A549 (cell line): ENCODE measurements around the gene LRRC75B. TPM values are rescaled to one million over a fixed set of nuclear protein-coding genes. Genes with fewer than 3 reads are reported as not detected.

Experiments used
- ATAC-seq, 2 experiments: fragments of 200-7000 bp in 1 of 2; fragments of >200 bp in 1 of 2; cut with Nextera tagmentation in 1 of 2; cut with Tn5 transposase in 1 of 2; 3 replicates each; pipeline versions ENCODE4 v1.8.0 to v1.9.1; 2018 to 2020; ENCODE audit warnings: mild to moderate bottlenecking in 1 of 2, moderate library complexity in 1 of 2
- CTCF ChIA-PET: fragments of 300-600 bp; sonication (Branson Sonifier 250); formaldehyde crosslinking; extraction: SDS; loops from one replicate; lab custom pipeline; 2021; ENCODE audit warnings: antibody characterized with exemption, inconsistent platforms; lab: Yijun Ruan, JAX
- POLR2A ChIA-PET: fragments of 350-600 bp; formaldehyde crosslinking; extraction: SDS; loops from one replicate; lab custom pipeline; 2021; ENCODE audit warnings: antibody characterized with exemption, inconsistent platforms; lab: Yijun Ruan, JAX
- DNase-seq, 2 experiments: peaks; one replicate each; pipeline versions ENCODE4 v3.0.0 to v3.0.0-alpha.2; 2011 to 2016; ENCODE audit warnings: low read depth in 1 of 2, low spot score in 1 of 2
- FAIRE-seq: peaks from 2 replicates; lab custom pipeline; 2011; peaks lifted over from hg19 to GRCh38; lab: Jason Lieb, UNC
- H3K27ac ChIP-seq, 2 experiments: fragments of >200 bp; sonication (Bioruptor Twin); formaldehyde crosslinking; 3 replicates each; pipeline ENCODE4 v1.5.1; 2016 to 2017
- H3K4me1 ChIP-seq: fragments of >200 bp; sonication (Bioruptor Twin); formaldehyde crosslinking; 3 replicates; pipeline ENCODE4 v1.6.1; 2016
- H3K4me2 ChIP-seq: fragments of >200 bp; sonication (Bioruptor Twin); formaldehyde crosslinking; 3 replicates; pipeline ENCODE4 v1.6.1; 2016
- H3K4me3 ChIP-seq: fragments of >200 bp; sonication (Bioruptor Twin); formaldehyde crosslinking; 3 replicates; pipeline ENCODE4 v1.5.1; 2016
- H3K9me3 ChIP-seq: fragments of >200 bp; sonication (Bioruptor Twin); formaldehyde crosslinking; 3 replicates; pipeline ENCODE4 v1.6.1; 2016
- CBX2 ChIP-seq: fragments of 200-600 bp; sonication (generic); IDR thresholded peaks from 2 replicates; pipeline ENCODE4 v1.6.1; 2016; ENCODE audit warnings: low read depth, mild to moderate bottlenecking, borderline replicate concordance
- CHD4 ChIP-seq: fragments of 200-600 bp; sonication (generic); IDR thresholded peaks from 2 replicates; pipeline ENCODE4 v1.6.1; 2016; ENCODE audit warnings: antibody characterized with exemption, mild to moderate bottlenecking, borderline replicate concordance
- FOSL2 ChIP-seq, 2 experiments: fragments of 450-650 bp in 1 of 2; fragments of >200 bp in 1 of 2; sonication (Bioruptor Twin) in 1 of 2; formaldehyde crosslinking; IDR thresholded peaks; 2 replicates each; pipeline versions ENCODE4 v1.5.0 to v1.6.1; 2016 to 2020; ENCODE audit warnings: mild to moderate bottlenecking in 1 of 2, moderate library complexity in 1 of 2
- GATA3 ChIP-seq: IDR thresholded peaks from 2 replicates; pipeline ENCODE4 v1.6.1; 2012; ENCODE audit warnings: borderline replicate concordance
- HDAC2 ChIP-seq: fragments of 200-600 bp; sonication (generic); IDR thresholded peaks from 2 replicates; pipeline ENCODE4 v1.6.1; 2016
- HEYL ChIP-seq: fragments of 250-450 bp; sonication (Bioruptor Pico); IDR thresholded peaks from 2 replicates; pipeline ENCODE4 v1.8.0; 2021; ENCODE audit warnings: mild to moderate bottlenecking, moderate library complexity
- HOXA7 ChIP-seq: fragments of 250-450 bp; sonication (Bioruptor Pico); IDR thresholded peaks from 2 replicates; pipeline ENCODE4 v1.5.0; 2020; ENCODE audit warnings: mild to moderate bottlenecking, moderate library complexity
- JUN ChIP-seq, 2 experiments: fragments of >200 bp; sonication (Bioruptor Twin); formaldehyde crosslinking; IDR thresholded peaks; 2 replicates in 1 of 2; 3 replicates in 1 of 2; pipeline ENCODE4 v1.6.1; 2016 to 2017
- MYC ChIP-seq: IDR thresholded peaks from 2 replicates; pipeline ENCODE4 v1.6.1; 2012; ENCODE audit warnings: mild to moderate bottlenecking, inconsistent platforms, low read length, improper control_type of control experiment, borderline replicate concordance
- NFE2L2 ChIP-seq: fragments of 150-350 bp; conservative IDR thresholded peaks from 2 replicates; pipeline ENCODE4 v1.6.1; 2014; ENCODE audit warnings: low read length
- NR3C1 ChIP-seq: fragments of >200 bp; sonication (Bioruptor Twin); formaldehyde crosslinking; IDR thresholded peaks from 3 replicates; pipeline ENCODE4 v1.6.1; 2017
- RARB ChIP-seq: fragments of 250-450 bp; sonication (Bioruptor Pico); IDR thresholded peaks from 2 replicates; pipeline ENCODE4 v1.8.0; 2021; ENCODE audit warnings: mild to moderate bottlenecking, moderate library complexity
- RNF2 ChIP-seq: fragments of 200-600 bp; sonication (generic); IDR thresholded peaks from 2 replicates; pipeline ENCODE4 v1.6.1; 2016; ENCODE audit warnings: low read depth, mild to moderate bottlenecking, antibody characterized with exemption, moderate library complexity, borderline replicate concordance
- TFCP2L1 ChIP-seq: fragments of 250-450 bp; sonication (Bioruptor Pico); IDR thresholded peaks from 2 replicates; pipeline ENCODE4 v1.5.0; 2021; ENCODE audit warnings: mild to moderate bottlenecking
- TP53 ChIP-seq: fragments of 250-450 bp; sonication (Bioruptor Pico); IDR thresholded peaks from 2 replicates; pipeline ENCODE4 v1.5.0; 2021; ENCODE audit warnings: mild to moderate bottlenecking, moderate library complexity
- ZC3H11A ChIP-seq: fragments of 450-650 bp; IDR thresholded peaks from 2 replicates; pipeline ENCODE4 v1.6.1; 2014; ENCODE audit warnings: antibody characterized with exemption, mild to moderate bottlenecking
- ZFP36 ChIP-seq: fragments of 450-650 bp; IDR thresholded peaks from 2 replicates; pipeline ENCODE4 v1.6.1; 2014; ENCODE audit warnings: borderline replicate concordance; ENCODE audit not compliant: partially characterized antibody
- ZSCAN20 ChIP-seq: fragments of 250-450 bp; sonication (Bioruptor Pico); IDR thresholded peaks from 2 replicates; pipeline ENCODE4 v1.8.0; 2022; ENCODE audit warnings: mild to moderate bottlenecking, moderate library complexity
- WGBS: methylation state at CpG from one replicate; pipeline ENCODE4 v1.1.6; 2017; ENCODE audit errors: missing lambda C conversion rate; 5-methylcytosine and 5-hydroxymethylcytosine counted together
- polyA plus RNA-seq, 4 experiments: library from polyadenylated mRNA; depleted of rRNA in 3 of 4; stranded (reverse); fragments of >200 nt; fragmentation: RNase III in 1 of 4; extraction: RNeasy Plus Mini Kit Qiagen cat#74134 plus additional on column Dnase treatment in 1 of 4; gene quantifications; 2 replicates in 3 of 4; 3 replicates in 1 of 4; pipeline ENCODE4 v1.2.3, GENCODE V29; 2011 to 2017
- TF ChIP-seq, protein P1 (sequence below): fragments of >200 bp; sonication (Bioruptor Twin); formaldehyde crosslinking; IDR thresholded peaks from 2 replicates; pipeline ENCODE4 v1.6.1; 2016
- TF ChIP-seq, protein P2 (sequence below): fragments of 200-600 bp; sonication (generic); IDR thresholded peaks from 2 replicates; pipeline ENCODE4 v1.6.1; 2016; ENCODE audit warnings: antibody characterized with exemption, mild to moderate bottlenecking, moderate library complexity
- TF ChIP-seq, protein P3 (sequence below): IDR thresholded peaks from 2 replicates; pipeline ENCODE4 v1.6.1; 2012; ENCODE audit warnings: low read depth, borderline replicate concordance

LRRC75B gene
- polyA plus RNA-seq, 2 of the 4 experiments (the other 2 are of a cell fraction), result 5.3 to 8.3 TPM

DNA sequence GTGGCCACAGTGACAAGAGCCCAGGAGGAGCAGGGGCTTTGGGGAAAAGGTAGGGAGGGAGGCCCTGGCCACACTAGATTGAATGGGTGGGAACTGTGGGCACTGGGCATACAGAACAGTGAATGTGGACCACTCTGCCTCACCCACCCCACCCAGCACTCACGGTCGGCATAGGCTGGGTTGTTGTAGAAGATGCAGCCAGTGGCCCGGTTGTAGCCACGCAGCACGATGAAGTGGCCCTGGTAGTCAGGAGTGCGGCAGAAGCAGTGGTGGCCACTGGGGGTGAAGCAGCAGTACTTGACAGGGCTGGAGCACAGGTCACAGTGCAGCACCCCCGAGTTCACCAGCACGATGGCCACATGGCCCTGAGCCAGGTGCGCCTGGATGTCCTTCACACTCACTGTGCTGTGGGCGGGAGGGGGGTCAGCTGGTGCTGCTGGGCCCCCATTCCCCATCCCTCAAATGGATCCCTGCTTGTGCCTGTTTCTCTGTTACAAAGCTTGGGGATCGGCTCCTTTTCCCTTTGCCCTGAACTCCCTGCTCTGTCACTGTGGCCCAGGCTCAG lies 49.1 kb downstream of the LRRC75B start:
- DNase-seq (no peak), FAIRE-seq (no peak), ATAC-seq (no peak)
- CTCF ChIA-PET, result interaction anchor here (0.8 to 1.2 kb wide), 2 partner anchors 17 to 21 kb away, joined by 3 read pairs; no protein-coding TSS in a partner anchor
- peaks cover 10% of the 10 kb centered on the region; the same call in 1 of the 3 replicates for H3K4me1 ChIP-seq
- H3K4me2 ChIP-seq, result no peak overlapping the region
- 94% methylated on average over 9 of the region's 11 CpGs for WGBS
- POLR2A ChIA-PET, result no interaction called here
- no peak overlapping the region for H3K27ac ChIP-seq
- H3K4me3 ChIP-seq, result no peak overlapping the region
- H3K9me3 ChIP-seq, result no peaks in the 10 kb centered on the region
- no peak for TF ChIP-seq NR3C1
- no peak for TF ChIP-seq JUN (IDR thresholded peaks at IDR 0.05)
- TF ChIP-seq FOSL2 (IDR thresholded peaks at IDR 0.05), result no peak
- no peak for TF ChIP-seq FOSL2 (CRISPR knock-in tag; IDR thresholded peaks at IDR 0.05)
- TF ChIP-seq, protein P1, sequence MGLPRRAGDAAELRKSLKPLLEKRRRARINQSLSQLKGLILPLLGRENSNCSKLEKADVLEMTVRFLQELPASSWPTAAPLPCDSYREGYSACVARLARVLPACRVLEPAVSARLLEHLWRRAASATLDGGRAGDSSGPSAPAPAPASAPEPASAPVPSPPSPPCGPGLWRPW, result no peak
- TF ChIP-seq HEYL (CRISPR knock-in tag), result no peak
- TF ChIP-seq HOXA7 (CRISPR knock-in tag), result no peak
- no peak for TF ChIP-seq ZC3H11A
- TF ChIP-seq TP53 (CRISPR knock-in tag), result no peak
- no peak for TF ChIP-seq ZSCAN20 (CRISPR knock-in tag)

DNA sequence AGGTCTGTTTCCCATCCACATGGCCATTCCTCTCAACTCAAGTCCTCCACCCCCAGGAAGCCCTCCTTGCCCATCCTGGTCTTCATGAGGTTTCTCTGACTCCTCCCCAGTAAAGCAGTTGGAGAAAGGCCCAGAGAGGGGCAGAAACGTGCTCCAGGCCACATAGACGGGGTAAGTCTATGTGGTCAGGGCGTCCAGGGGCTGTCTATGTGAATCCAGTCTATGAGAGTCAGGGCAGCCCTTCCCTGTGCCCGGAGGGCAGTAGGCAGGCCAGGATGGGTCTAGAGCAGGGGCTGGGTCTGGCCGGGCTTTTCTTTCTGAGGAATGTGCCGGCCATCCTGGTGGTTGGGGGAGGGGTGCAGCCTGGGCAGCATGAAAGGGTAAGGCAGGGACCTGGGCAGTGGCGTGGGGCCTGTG lies 49.7 kb downstream of the LRRC75B start:
- Histone ChIP-seq H3K27ac (no peak overlapping the region), H3K4me3 (no peak overlapping the region), H3K9me3 (no peaks in the 10 kb centered on the region), H3K4me2 (no peak overlapping the region), H3K4me1 (peaks cover 10% of the 10 kb centered on the region; the same call in 1 of the 3 replicates)
- 73% methylated on average over 4 of the region's 7 CpGs for WGBS
- no peak for ATAC-seq
- ChIA-PET POLR2A (no interaction called here), CTCF (interaction anchor here (1.1 kb wide), 1 partner anchor 13 kb away, joined by 3 read pairs; no protein-coding TSS in a partner anchor)
- TF ChIP-seq TFCP2L1 (CRISPR knock-in tag) (no peak), RNF2 (no peak), CBX2 (no peak), MYC (no peak), NR3C1 (no peak), GATA3 (no peak), CHD4 (no peak), ZC3H11A (no peak), RARB (no peak), ZFP36 (no peak), NFE2L2 (no peak), HDAC2 (no peak)
- TF ChIP-seq, protein P2, sequence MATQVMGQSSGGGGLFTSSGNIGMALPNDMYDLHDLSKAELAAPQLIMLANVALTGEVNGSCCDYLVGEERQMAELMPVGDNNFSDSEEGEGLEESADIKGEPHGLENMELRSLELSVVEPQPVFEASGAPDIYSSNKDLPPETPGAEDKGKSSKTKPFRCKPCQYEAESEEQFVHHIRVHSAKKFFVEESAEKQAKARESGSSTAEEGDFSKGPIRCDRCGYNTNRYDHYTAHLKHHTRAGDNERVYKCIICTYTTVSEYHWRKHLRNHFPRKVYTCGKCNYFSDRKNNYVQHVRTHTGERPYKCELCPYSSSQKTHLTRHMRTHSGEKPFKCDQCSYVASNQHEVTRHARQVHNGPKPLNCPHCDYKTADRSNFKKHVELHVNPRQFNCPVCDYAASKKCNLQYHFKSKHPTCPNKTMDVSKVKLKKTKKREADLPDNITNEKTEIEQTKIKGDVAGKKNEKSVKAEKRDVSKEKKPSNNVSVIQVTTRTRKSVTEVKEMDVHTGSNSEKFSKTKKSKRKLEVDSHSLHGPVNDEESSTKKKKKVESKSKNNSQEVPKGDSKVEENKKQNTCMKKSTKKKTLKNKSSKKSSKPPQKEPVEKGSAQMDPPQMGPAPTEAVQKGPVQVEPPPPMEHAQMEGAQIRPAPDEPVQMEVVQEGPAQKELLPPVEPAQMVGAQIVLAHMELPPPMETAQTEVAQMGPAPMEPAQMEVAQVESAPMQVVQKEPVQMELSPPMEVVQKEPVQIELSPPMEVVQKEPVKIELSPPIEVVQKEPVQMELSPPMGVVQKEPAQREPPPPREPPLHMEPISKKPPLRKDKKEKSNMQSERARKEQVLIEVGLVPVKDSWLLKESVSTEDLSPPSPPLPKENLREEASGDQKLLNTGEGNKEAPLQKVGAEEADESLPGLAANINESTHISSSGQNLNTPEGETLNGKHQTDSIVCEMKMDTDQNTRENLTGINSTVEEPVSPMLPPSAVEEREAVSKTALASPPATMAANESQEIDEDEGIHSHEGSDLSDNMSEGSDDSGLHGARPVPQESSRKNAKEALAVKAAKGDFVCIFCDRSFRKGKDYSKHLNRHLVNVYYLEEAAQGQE, result no peak
- TF ChIP-seq, protein P3, sequence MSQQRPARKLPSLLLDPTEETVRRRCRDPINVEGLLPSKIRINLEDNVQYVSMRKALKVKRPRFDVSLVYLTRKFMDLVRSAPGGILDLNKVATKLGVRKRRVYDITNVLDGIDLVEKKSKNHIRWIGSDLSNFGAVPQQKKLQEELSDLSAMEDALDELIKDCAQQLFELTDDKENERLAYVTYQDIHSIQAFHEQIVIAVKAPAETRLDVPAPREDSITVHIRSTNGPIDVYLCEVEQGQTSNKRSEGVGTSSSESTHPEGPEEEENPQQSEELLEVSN, result no peak
- no peak for FAIRE-seq
- DNase-seq, result no peak
